Lower lobe of right lung (tissue), 2 donors: Measurements from ENCODE around the gene WIPI1. TPM values are rescaled to one million over a fixed set of nuclear protein-coding genes. Genes with fewer than 3 reads are reported as not detected.
"Not testable (repeated sequence)": the region's sequence is repeated elsewhere in the genome, so short reads cannot be mapped to it uniquely, and the experiment has no call there.

Experiments used
- ATAC-seq, 2 donors: fragments of 200-7000 bp; cut with Tn5 transposase; one replicate each; pipeline ENCODE4 v1.9.1; 2020 to 2022; ENCODE audit warnings: mild to moderate bottlenecking in 2 of 2, moderate library complexity in 2 of 2
- DNase-seq: peaks from one replicate; pipeline ENCODE4 v3.0.0-alpha.2; 2020
- H3K27ac ChIP-seq: fragments of 200-600 bp; one replicate; pipeline ENCODE4 v1.8.0; 2022
- H3K27me3 ChIP-seq: fragments of 200-600 bp; one replicate; pipeline ENCODE4 v1.8.0; 2022; ENCODE audit warnings: low read depth
- H3K36me3 ChIP-seq: fragments of 200-600 bp; one replicate; pipeline ENCODE4 v1.8.0; 2022; ENCODE audit warnings: mild to moderate bottlenecking
- H3K4me1 ChIP-seq: fragments of 200-600 bp; one replicate; pipeline ENCODE4 v1.8.0; 2022
- H3K4me3 ChIP-seq: fragments of 200-600 bp; one replicate; pipeline ENCODE4 v1.8.0; 2022; ENCODE audit warnings: mild to moderate bottlenecking
- H3K9me3 ChIP-seq: fragments of 200-600 bp; one replicate; pipeline ENCODE4 v1.8.0; 2022
- CTCF ChIP-seq: fragments of 200-600 bp; IDR thresholded peaks from one replicate; pipeline ENCODE4 v1.8.0; 2022; ENCODE audit warnings: antibody characterized with exemption, mild to moderate bottlenecking
- intact Hi-C: fragments of 100-400 bp; cut with DNase I; formaldehyde crosslinking; loops from one replicate; pipeline ENCODE4 v1.11.0; 2022
- total RNA-seq: library from RNA; stranded (reverse); fragmentation: NEBNext Ultra II Directional; extraction: Animal tissue kit (Norgen Biotek cat#: 25700); gene quantifications from one replicate; pipeline ENCODE4 v1.2.1, GENCODE V29; 2021
- donor health status: DM: no; HTN: yes; CAD: no; lungs with severe emphysema.

WIPI1 gene
- total RNA-seq, 1 donor from 2014 or later, result 37.5 TPM

GRCh38 chr17:68379692-68380677, 77.3 kb downstream of the WIPI1 start:
- peaks cover 54% of the 10 kb centered on the region for H3K4me1 ChIP-seq
- ATAC-seq, result no peak
- no peaks in the 10 kb centered on the region for H3K36me3 ChIP-seq
- H3K27ac ChIP-seq, result peak overlapping the region; percentile 96
- DNase-seq, result no peak
- H3K27me3 ChIP-seq, result no peaks in the 10 kb centered on the region
- TF ChIP-seq CTCF, result no peak
- no peaks in the 10 kb centered on the region for H3K9me3 ChIP-seq
- intact Hi-C loops, result no loop called here
- H3K4me3 ChIP-seq, result no peak overlapping the region

GRCh38 chr17:68379177-68379510, 78.2 kb downstream of the WIPI1 start:
- Histone ChIP-seq H3K36me3 (no peaks in the 10 kb centered on the region), H3K4me3 (no peak overlapping the region), H3K27me3 (no peaks in the 10 kb centered on the region), H3K27ac (peak overlapping the region; percentile 96), H3K4me1 (peaks cover 46% of the 10 kb centered on the region), H3K9me3 (no peaks in the 10 kb centered on the region)
- intact Hi-C loops, result no loop called here
- no peak for DNase-seq
- no peak for ATAC-seq
- TF ChIP-seq CTCF, result no peak

GRCh38 chr17:68378268-68379176, 78.8 kb downstream of the WIPI1 start:
- peak; percentile 93 to 94 for ATAC-seq
- intact Hi-C loops, result no loop called here
- DNase-seq, result peak; percentile 95
- Histone ChIP-seq H3K27me3 (no peaks in the 10 kb centered on the region), H3K36me3 (no peaks in the 10 kb centered on the region), H3K27ac (peak overlapping the region; percentile 96), H3K4me1 (peaks cover 39% of the 10 kb centered on the region), H3K4me3 (no peak overlapping the region), H3K9me3 (no peaks in the 10 kb centered on the region)
- no peak for TF ChIP-seq CTCF

- no peak for ATAC-seq
- Histone ChIP-seq H3K4me1 (peaks cover 32% of the 10 kb centered on the region), H3K9me3 (no peaks in the 10 kb centered on the region), H3K36me3 (no peaks in the 10 kb centered on the region), H3K4me3 (no peak overlapping the region), H3K27me3 (no peaks in the 10 kb centered on the region), H3K27ac (peak overlapping the region; percentile 96)
- intact Hi-C loops, result no loop called here
- TF ChIP-seq CTCF, result no peak
- DNase-seq, result no peak
Observed at GRCh38 chr17:68377771-68378267, 79.5 kb downstream of the WIPI1 start.

GRCh38 chr17:68376178-68376577, 81.1 kb downstream of the WIPI1 start:
- H3K36me3 ChIP-seq, intact Hi-C loops, ATAC-seq, H3K27me3 ChIP-seq, DNase-seq, H3K4me3 ChIP-seq, H3K27ac ChIP-seq, H3K9me3 ChIP-seq: not testable (repeated sequence)
- peaks cover 31% of the 10 kb centered on the region for H3K4me1 ChIP-seq
